Activated CD8-positive, alpha-beta memory T cell treated with anti-CD3 and anti-CD28 coated beads for 48 hours (primary cell): ENCODE results near the gene FANCF.

Source experiments
- DNase-seq, 3 experiments: peaks; one replicate each; pipeline ENCODE4 v3.0.0-alpha.2; 2020; ENCODE audit warnings: low read depth in 2 of 3, low spot score in 2 of 3

The FANCF gene

GRCh38 chr11:22626573-22627239, 1.1 kb upstream of the FANCF start:
- no peak for DNase-seq

DNA sequence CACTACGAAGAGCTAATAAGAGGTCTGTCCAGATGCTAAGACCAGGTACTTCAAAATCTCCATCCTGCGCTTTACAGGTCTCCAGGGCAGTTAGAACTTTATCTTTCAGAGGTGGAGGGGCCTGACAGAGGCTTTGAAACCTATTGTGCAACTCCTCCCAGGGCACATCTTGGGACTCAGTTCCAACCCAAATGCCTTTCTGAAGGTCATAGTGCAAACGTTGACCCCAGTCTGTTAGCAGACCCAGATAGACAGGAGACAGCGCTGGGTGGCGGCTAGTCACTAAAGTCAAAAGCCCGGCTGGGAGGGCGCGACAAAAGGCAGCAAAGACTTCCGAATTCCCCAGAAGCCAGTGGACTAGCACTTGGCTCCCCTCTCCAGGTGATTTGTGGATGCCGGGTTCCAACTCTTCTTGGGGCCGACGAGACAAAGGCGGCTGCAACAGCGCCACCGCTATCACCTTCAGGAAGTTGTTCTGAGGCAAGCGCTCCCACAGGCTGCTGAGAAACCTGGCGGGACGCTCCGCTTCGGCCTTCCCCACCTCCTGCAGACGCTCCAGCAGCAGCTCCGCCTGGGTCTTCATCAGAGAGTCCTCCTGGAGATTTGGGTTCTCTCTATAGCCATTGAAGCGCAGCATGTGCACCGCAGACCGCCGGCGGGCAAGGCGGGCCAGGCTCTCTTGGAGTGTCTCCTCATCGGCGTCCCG, 728 bp downstream of the FANCF start:
- DNase-seq: peak in 2 of 3 experiments; percentile 20 to 41

DNA sequence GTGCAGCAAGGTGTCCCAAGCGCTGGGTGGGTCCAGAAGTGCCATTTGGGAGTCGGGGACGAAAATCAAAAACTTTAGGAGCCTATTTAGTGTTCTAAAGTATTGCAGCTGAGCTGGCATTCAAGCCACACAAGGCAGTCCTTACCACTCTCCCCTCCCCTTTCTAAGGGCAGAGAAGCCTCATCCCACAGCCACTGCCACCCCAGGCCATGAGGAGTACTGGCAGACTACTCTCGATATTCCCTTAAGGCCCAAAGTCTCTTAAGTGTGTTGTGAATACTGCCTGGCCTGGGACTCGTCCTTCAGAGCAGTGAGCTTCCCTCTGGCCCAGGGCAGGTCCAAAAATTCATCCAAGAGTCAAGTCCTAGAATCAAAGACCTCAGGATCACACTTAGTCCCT, 7.8 kb downstream of the FANCF start:
- no peak for DNase-seq

DNA sequence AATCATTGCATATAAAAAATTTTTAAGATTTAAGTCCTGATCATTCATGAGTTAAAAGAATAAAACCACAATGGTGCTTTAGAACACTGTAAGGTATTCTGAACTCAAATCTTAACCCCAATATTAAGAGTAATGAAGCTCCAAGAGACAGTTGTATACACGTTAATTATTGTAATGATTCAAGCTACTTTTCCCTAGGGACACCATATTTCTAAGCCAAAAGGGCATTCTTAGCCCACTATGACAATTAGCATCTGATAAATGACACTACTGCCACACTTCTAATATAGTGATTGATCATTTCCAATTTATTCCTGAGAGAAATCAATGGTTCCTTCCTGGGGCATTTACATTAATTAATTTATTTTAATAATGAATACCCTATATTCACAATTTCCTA, 21.7 kb downstream of the FANCF start:
- no peak for DNase-seq

- no peak for DNase-seq
Observed at GRCh38 chr11:22602504-22602903, 23.1 kb downstream of the FANCF start.

DNA sequence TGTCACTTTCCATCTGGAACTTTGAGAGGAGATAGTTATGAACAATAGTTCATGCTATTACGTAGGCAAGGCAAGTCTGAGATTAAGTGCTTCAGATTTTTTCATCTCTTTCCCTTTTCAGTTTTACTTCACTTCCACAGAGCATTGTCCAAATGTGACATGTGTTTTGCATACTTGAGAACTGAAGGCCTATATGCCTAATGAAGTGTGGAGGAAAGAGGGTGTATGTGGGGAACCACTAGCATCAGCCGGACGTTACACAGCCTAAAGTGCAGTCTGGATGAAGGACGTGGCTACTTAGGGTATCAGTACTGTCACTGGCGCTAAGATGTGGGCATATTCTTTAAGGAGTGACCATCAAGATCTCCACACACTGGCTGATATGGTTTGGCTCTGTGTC, 26.2 kb downstream of the FANCF start:
- no peak for DNase-seq

DNA sequence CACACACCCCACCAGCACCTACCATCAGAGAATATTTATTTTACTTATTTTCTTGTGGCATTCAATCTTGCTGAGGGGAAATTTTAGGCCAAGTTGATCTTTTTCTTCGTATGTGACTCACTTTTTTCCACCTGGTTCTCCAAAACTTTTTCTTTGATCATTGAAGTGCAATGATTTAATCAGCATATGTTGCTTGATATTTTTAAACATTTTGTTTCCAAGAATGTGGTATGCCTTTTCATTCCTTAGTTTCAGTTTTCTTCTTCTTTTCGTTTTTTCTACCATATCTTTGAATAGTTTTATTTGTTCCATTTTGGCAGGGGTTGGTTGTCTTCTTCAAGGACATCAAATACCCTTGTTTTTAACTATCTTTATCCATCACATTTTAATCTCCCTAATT, 28.6 kb downstream of the FANCF start:
- DNase-seq: no peak

GRCh38 chr11:22584976-22585375, 40.6 kb downstream of the FANCF start:
- DNase-seq: no peak

DNA sequence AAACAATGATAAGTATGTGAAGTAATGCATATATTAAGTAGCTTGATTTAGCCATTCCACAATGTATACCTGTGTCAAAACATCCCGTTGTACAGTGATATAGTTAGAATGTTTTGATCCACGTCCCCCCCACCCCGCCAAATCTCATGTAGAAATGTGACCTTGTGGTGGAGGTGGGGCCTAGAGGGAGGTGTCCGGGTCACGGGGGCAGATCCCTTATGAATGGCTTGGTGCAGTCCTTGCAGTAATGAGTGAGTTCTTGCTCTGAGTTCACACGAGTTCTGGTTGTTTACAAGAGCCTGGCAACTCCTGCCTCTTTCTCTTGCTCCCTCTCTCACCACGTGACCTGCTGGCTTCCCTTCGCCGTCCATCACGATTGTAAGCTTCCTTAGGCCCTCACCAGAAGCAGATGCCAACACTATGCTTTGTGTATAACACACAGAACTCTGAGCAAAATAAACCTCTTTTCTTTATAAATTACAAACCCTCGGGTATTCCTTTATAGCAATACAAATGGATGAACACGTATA, 41.6 kb downstream of the FANCF start:
- DNase-seq: no peak

- no peak for DNase-seq
Observed at GRCh38 chr11:22582151-22582410, 43.5 kb downstream of the FANCF start.

DNA sequence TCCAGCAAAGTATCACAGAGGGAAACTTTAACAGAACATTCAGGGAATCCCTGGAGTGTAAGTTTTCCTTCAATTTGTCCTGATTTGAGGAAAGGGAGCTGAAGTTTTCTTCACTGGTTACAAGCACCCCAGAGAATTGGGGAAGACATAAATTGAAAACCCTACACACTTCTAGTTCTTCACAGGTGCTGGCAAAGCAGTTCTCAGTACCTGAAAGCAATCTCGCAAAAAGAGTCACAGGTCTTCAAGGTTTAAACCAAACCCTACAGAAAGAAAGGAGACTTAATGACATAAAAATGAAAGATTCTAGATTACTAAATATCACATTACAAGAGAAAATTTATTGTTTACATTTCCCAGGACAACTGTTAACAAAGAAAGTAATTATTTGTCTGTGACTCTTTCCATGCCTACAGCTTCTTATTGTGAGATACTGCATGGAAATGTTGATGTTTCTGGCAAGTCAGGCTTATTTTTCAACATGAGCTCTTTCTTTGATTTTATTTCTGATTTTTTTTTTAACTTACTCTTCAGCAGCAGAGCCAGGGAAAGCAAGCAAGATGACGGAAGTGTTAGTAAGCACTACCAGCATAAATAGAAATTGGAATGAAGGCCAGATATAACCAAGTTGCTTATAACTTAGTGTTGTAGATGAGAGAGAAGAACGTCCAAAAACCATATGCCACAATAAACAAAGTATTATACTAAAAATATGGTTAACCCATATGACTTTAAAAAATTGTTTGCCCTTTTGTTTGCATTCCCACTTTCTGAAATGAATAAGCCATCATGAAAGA, 44.1 kb downstream of the FANCF start:
- DNase-seq: no peak

DNA sequence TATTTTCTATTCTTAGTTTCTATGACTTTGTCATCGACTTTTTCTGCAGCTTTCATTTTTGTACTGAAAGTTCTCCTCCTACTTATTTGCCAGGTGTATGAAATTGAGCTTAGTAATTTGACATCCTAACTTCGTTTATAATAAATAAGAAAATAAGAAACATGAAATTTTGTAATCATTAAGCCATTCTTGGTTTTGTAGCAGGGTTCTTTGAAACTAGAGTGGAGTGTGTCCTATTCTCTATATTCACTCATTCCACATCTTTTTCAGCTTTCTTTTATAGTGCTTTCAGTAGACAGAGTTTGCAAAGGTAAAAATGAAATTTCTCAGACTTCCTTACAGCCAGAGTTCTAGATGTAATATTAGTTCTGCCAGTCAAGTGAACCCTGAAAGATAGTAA, 47.8 kb downstream of the FANCF start:
- no peak for DNase-seq
